HG03103 (cell line): ENCODE measurements around the gene CCZ1B.
"Not testable (repeated sequence)": the region's sequence is repeated elsewhere in the genome, so short reads cannot be mapped to it uniquely, and the experiment has no call there.

Experiments used
- ATAC-seq: cut with Tn5 transposase; IDR thresholded peaks from one replicate; pipeline ENCODE4 v1.9.1; 2021; ENCODE audit warnings: low read depth; ENCODE audit not compliant: unreplicated experiment

The CCZ1B gene

DNA sequence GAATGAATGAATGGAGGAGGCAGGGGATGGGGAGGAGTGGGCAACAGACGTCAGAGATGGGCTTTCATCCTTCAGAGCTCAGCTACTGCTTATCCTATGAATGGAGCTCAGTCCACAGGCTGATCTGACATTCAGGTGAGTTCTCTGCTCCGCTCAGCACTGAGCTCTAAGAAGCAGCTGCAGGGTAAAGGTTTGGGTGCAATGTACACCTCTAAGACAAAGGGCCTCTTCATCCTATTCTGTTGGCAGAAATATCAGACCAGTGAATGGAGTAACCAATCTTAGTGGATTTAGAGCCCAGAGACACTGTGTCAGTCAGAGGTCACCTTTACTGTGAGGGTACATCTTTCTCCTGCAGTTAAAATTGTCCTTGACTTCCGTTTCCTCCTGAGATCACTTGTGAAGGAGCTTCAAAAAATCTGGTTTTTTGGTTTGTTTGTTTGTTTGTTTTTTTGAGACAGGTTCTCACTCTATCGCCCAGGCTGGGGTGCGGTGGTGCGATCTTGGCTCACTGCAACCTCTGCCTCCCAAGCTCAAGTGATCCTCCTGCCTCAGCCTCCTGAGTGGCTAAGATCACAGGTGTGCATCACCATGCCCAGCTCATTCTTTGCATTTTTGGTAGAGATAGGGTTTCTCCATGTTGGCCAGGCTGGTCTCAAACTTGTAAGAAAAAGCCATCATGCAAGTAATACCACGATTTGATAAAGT is 5.1 kb upstream of the CCZ1B start:
- no peak for ATAC-seq

DNA sequence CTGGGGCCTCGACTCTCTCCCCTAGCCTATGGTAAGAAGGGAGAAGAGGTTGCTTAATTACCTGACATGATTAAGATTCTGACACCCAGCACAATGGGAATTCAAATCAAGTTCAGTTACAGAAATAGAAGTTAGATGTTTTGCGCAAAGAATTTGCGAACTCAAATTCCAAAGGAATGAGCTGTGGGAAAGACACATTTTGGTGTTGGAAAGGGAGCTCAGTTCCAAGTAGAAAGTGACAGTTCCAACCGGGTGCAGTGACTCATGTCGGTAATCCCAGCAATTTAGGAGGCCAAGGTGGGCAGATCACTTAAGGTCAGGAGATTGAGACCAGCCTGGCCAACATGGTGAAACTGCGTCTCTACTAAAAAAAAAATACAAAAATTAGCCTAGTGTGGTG is 4.0 kb upstream of the CCZ1B start:
- not testable (repeated sequence) for ATAC-seq

DNA sequence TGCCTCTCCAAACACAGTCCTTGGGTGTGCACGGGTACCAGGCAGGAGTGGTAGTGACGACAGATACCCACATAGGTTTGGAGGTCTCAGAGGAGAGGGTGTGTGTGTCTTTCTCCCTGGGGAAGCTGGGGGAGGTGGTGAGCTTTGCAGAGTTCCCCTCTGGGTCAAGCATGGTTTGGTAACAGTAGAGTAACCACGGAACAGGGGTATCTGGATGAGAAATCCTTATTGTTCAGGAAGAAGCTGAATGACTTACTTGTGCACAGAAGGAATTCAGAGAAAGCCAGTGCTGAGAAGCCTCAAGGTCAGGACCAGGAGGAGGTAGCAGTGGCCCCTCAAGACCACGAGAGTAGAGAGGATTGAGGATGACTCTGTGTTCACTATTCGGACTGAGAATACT is 3.5 kb upstream of the CCZ1B start:
- not testable (repeated sequence) for ATAC-seq

DNA sequence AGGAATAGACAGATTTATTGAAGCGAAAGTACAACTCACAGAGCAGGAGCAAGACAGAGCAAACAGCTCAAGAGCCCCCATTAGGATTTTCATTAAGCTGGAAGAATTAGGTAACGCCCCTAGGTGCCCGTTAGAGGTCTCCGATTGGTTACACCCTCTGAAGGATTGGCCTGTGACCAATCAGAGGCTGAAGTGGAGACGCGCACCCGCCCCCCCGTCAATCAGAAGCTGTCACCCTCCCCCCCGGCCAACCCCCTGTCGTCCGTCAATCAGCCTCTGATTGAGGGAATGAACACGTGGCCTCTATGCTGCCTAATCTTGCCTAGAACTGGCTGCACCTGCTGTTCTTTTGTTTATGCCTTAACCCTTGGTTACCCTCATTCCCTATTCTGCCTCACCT is 1.1 kb upstream of the CCZ1B start:
- ATAC-seq, result not testable (repeated sequence)

DNA sequence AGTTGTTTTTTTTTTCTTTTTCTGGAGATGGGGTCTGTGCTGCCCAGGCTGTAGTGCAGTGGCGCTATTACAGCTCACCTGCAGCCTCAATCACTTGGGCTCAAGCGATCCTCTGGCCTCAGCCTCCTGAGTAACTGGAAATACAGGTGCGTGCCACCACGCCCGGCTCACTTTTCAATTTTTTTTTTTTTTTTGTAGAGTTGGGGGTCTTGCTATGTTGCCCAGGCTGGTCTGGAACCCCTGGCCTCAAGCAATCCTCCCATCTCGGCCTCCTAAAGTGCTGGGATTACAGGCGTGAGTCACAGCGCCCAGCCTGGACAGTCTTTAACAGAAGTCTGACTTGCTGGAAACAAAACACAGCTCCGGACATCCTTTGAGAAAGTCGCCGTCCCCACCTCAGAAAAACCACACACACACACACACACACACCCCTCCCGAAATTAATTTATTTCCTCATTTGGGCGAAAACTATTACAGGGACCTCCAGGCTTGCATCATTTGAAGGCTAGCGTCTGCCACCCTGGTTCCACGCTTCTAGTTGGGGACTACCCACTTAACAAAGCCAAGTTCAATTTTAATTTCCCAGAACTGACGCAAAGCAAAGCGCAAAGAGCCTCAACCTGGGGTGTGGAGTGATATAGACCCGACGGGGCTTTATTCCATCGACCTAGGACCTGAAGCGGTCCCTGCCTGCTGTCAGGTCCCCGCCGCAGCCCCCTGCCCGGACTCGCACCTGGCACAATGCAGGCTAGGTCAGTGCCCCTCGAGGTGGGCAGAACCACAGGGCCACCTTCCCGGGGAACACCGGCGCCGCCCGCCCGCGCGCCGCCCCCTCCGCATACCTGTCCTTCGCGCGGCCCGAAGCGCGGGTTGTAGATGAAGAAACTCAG is 594 bp downstream of the CCZ1B start:
- peak; percentile 31 for ATAC-seq

DNA sequence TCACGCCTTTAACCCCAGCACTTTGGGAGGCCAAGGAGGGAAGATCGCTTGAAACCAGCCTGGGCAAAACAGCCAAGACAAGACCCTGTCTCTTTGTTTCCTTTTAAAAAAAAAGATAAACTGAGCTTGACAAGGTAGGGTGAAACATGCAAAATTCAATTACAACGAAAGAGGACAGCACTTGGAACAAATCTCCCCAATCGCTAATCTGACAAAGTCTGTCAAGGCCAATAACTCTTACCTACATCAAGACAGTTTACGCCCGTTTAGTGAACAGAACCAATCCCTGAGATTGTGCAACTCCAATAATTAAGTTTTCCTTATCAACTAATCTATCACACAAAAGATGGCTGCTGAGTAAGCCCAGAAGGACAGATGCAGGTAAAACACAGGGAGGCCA is 4.5 kb downstream of the CCZ1B start:
- ATAC-seq, result not testable (repeated sequence)

DNA sequence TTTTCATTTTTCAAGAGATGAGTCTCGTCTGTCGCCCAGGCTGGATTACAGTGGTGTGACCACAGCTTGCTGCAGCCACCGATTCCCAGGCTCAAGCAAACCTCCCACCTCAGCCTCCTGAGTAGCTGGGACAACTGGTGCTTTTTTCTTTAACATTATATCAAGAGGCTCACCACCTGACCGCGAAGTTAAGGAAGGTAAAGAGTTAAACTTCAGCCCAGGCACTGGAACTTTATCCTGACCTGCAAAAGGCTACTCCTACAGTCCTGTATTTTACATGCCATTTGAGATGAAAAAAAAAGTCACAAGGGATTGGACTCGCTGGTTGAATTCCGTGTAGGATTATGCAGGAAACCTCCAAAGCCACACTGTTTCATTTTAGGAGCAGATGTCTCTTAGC is 10.6 kb downstream of the CCZ1B start:
- ATAC-seq, result not testable (repeated sequence)

DNA sequence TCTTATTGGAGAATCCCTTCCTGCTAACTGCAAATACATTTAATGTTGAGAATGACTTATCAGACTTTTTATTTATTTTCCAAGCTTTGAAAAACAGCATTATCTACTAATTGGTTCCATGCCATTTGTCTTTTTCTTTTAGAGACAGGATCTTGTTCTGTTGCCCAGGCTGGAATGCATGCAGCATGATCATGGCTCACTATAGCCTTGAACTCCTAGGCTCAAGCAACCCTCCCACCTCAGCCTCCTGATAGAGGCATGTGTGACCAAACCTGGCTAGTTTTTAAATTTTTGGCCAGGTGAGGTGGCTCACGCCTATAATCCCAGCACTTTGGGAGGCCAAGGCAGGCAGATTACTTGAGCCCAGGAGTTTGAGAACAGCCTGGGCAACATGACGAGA is 13.1 kb downstream of the CCZ1B start:
- ATAC-seq, result not testable (repeated sequence)

DNA sequence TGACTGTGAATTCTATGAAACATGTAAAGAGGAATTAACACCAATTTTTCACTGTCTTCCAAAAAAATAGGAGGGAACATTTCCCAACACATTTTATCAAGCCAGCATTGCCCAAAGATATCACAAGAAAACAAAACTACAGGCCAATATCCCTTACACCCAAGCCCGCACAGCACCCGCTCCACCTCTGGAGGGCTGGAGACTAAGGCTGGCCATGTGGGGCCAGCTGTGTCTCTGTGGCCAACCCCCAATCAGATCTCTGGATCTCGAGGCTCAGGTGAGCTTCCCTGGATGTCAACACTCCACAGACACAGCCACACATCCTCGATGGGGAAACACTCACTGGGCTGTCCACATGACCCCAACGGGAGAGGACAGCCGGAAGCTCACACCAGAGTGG is 18.1 kb downstream of the CCZ1B start:
- ATAC-seq, result not testable (repeated sequence)

DNA sequence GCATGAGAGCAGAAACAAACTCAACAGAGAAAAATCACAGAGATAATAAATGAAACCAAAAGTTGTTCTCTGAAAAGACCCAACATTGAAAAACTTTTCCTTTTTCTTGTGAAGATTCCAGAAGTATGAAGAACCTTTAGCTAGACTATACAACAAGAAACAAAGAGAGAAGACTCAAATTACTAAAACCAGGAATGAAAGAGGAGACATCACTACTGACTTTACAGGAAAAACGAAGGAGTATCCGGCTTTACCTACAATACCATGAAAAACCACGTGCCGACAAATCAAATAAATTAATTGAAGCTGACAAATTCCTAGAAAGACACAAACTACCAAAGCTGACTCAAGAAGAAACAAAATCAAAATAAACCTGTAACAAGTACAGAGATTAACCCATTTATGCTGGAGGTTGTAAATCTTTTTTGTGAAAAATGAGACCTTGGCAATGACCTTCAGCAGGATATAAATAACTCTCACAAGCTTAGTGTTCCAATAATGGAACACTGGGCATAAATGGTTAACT is 18.6 kb downstream of the CCZ1B start:
- not testable (repeated sequence) for ATAC-seq

DNA sequence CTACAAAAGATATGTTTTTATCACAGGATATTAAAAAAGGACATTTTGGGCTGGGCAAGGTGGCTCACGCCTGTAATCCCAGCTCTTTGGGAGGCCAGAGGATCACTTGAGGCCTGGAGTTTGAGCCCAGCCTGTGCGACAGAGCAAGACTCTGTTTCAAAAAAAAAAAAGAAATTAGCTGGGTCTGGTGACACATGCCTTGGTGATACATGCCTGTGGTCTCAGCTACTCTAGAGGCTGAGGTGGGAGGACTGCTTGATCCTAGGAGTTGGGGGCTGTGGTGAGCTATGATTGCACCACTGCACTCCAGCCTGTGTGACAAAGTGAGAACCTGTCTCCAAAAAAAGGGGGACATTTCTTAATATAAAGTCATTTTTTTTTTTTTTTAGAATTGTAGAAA is 25.7 kb downstream of the CCZ1B start:
- not testable (repeated sequence) for ATAC-seq

DNA sequence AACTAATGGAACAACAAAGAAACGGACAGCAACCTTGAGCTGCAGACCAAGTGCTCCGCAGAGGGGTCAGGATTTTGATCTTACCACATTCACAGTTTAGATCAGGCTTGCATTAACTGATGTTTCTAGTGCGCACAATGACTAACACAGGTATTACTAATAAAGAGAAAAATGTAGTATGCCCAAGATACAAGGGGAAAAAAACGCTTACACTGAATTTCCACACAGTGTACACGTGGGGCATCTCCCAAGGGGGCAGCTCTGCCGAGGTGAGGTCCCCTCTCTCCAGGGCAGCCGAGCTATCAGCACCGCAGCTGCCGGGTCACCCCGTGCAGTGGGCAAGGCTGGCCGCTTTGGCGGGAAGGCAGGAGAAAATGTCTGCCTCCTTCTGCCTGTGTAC is 26.2 kb downstream of the CCZ1B start:
- not testable (repeated sequence) for ATAC-seq

DNA sequence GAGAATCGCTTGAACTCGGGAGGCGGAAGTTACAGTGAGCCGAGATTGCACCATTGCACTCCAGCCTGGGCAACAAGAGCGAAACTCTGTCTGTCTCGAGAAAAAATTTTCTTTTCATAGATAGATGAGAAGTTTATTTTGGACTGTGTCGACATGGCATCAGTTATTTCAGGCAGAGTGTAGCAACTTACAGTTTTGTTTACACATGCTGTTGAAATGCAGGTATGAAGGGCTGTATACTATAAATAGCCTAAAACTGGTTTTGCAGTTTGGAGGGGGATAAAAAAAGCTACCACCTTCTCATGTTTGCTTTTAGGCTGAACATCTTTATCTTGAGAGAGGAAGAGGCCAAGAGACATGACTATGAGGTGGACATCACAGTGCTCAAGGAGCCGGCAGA is 28.0 kb downstream of the CCZ1B start:
- not testable (repeated sequence) for ATAC-seq

DNA sequence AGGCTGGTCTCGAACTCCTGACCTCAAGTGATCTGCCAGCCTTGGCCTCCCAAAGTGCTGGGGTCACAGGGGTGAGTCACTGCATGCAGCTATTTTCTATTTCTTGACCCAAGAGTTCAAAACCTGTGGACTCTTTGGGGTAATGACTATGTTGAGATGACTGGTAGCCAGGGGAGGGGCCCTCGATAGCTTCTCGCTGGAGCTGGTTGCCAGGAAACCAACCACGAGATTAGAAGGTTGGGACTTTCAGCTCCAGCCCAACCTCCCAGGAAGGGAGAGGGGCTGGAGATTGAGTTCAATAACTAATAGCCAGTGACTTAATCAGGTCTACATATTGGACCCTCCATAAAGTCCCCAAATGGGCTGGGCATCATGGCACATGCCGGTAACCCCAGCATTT is 28.9 kb downstream of the CCZ1B start:
- ATAC-seq, result not testable (repeated sequence)

DNA sequence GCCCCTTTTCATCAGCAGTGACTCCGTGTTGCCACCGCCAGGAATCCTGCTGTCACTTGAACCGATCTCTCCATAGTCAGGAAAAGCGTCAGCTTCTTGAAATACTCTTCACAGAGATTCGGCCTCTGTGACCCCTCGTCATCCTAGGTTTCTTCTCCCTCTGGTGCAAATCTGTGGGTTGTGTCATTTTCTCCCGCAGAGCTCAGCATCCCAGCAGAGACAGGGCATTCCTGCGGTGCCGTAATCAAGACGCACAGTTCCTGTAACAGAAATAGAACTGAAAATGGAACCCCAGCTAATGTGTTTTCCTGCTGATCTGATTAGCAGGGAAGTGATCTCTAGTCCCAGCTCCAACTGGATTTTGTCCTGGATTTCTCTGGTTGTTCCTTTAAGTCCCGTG is 31.8 kb downstream of the CCZ1B start:
- ATAC-seq, result not testable (repeated sequence)

DNA sequence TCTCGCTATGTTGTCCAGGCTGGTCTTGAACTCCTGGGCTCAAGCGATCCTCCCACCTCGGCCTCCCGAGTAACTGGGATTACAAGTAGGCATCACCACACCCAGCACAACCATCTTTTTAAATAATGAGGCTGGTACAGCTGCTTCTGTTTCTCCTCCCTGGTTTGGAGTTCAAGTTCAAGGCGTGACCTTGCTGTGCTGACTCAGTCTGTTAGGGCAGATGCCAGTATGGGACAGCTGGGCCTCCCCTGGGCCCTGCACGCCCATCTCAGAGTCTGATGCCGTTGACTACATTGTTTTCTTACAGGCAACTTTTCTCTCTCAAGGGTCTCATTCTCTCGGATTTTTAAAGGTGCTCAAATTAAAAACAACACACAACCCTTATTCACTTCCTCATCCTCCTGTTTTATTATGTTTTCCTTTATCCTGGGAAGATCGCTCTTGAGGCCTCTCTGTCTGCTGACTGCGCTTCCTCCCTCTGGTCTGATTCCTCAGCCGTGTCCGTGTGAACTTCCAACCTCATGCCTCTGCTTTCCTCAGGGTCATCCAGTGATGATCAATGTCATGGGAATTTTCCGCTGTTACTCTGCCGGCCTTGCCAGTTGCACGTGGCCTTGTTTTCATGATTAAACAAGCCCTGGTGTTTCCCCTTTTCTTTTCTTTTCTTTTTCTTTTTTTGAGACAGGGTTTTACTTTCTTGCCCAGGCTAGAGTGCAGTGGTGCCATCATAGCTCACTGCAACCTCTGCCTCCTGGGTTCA is 33.8 kb downstream of the CCZ1B start:
- ATAC-seq, result not testable (repeated sequence)

DNA sequence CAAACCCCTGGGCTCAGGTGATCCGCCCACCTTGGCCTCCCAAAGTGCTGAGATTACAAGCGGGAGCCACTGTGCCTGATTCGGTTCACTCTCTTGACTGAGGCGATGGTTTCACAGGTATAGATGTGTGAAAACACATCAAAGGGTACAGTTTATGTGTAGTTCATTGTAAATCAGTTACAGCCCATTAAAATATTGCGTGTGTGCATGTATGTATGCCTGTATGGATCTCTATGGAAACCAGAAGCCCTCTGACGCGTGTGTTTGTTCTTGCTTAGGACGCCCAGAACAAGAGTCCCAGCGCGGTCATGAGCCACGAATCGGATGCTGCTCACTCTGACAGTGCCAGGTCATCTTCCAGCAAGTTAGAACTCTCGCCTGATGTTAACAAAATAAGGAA is 36.7 kb downstream of the CCZ1B start:
- ATAC-seq, result not testable (repeated sequence)

DNA sequence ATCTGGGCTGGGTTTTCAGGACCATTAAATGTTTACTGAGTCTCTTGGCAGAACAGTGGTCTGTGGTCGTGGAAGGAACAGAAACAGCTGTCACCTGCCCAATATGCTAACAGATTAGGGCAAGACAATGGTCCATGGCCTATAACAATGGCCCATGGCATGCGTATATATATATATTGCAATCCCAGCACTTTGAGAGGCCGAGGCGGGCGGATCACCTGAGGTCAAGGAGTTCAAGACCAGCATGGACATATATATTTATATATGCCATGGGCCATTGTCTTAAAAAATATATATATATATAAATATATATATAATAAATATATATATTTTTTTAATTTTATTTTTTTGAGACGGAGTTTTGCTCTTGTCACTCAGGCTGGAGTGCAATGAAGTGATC is 44.5 kb downstream of the CCZ1B start:
- ATAC-seq, result not testable (repeated sequence)

DNA sequence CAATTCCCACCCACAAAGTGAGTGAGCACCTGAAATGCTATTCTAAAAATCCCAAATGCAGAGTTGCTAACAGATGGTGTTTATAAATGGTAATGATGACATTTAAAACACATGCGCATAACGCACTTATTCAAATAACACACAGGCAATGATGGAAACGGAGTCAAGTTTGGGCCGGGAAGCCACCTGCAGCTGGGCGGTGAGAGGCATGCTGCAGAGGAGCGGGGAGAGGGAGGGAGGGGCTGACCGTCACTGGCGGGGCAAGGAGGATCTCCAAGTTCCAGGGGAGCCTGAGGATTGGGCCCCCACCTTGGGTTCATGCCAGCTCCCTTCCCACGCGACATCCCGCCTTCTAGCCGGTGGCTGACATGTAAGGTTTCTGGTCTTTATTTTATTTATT is 64.9 kb downstream of the CCZ1B start:
- ATAC-seq, result not testable (repeated sequence)

DNA sequence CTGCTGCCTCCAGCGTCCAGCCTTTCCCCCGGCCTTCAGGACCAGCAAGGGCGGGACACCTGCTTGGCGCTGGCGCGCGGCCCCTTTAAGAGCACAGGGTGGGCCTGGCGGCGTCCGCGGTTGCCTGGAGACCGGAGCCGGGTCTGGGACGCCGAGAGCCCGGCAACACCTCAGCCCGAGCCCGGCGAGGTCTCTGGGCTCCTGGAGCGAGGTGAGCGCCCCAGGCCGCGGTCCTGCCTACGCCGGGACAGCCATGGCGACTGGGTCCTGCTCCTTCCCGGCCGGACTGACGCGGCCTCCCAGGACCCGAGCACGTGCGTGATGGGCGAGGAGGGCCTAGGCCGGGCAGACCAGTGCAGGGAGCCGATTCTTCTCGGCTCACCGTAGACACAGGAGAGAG is 72.1 kb downstream of the CCZ1B start, which contains the start of gene RSPH10B2:
Gene RSPH10B2 (plus strand): TSS at position 140 of the 400 bp plus-strand sequence. CDS start 3,575 bp downstream, outside the sequence.
- not testable (repeated sequence) for ATAC-seq

DNA sequence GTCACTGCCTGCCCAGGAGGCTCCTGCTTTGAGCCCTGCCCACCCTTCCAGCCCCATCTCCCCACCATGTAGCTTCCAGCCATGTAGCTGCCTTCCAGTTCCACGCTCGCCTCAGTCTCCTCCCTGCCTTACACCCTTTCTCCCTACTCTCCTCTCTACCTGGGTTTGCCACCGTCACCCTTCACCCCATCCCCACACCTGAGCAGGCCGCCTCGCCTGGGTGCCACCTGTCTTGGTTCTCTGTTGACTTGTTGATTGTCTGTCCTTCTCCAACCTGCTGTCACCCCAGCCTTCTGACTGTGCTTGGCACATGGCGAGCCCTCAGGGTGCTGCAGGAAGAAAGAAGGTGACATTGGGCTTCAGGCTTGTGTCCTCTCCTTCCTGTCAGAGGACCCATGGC is 75.9 kb downstream of the CCZ1B start:
- ATAC-seq, result not testable (repeated sequence)
